ENCODE data around the gene TBC1D9B. TPM values are rescaled to one million over a fixed set of nuclear protein-coding genes. Genes with fewer than 3 reads are reported as not detected.

Gene TBC1D9B
- total RNA-seq, 1 experiment from 2014 or later: 127 TPM

DNA sequence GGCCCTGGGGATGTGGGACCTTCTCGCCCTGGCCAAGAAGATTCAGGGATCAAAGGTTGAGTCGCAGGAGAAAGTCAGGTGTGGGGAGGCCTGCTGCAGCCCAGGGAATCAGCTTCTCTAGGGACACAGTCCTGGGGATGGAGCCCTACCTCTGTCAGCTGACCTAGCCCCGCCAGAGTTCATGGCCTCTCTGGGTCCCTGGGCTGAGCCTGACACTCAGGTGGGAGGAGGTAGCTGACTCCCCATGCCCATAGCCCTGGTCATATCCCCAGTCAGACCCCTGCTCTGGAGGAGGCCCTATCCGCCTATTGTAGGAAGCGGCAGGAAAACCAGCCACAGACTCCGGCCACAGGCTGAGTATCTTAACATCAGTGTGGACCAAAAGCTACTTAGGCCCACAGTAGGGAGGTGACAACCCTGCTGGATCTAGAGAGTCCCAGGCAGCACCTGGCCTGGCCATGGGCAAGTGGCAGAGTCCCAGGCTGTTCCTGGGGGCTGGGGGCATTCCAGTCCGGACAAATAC lies 34.0 kb downstream of the TBC1D9B start:
- no peaks in the 10 kb centered on the region for H3K9me3 ChIP-seq (ENCODE audit: control insufficient read depth in 1 of 2, insufficient read depth in 1 of 2, low read depth in 1 of 2, low read length in 2 of 2)
- CTCF ChIA-PET: no interaction called here
- H3K79me2 ChIP-seq (ENCODE audit: insufficient read depth, low read length): no peaks in the 10 kb centered on the region
- H3K36me3 ChIP-seq (ENCODE audit: control insufficient read depth in 1 of 2, insufficient read depth in 2 of 2, low read length in 2 of 2): peaks cover 30 to 47% of the 10 kb centered on the region in 2 experiments
- H3K4me1 ChIP-seq (ENCODE audit: control insufficient read depth in 1 of 2, insufficient read depth in 2 of 2, low read length in 2 of 2): no peaks in the 10 kb centered on the region
- H3K9ac ChIP-seq (ENCODE audit: low read length): no peak overlapping the region
- no TSS peak for BruUV-seq (replicated peaks)
- RAD21 ChIA-PET (ENCODE audit: low non-redundant PET in 1 of 2, low total read pairs in 2 of 2, uncharacterized antibody in 2 of 2, unreplicated experiment in 2 of 2): no interaction called here
- H3K9me2 ChIP-seq (ENCODE audit: insufficient read depth): no peaks in the 10 kb centered on the region
- no peaks in the 10 kb centered on the region for H4K20me1 ChIP-seq (ENCODE audit: insufficient read depth)
- intact Hi-C loops (cut with micrococcal nuclease): no loop called here
- POLR2A ChIA-PET: no interaction called here
- DNase-seq (ENCODE audit: low read depth, low spot score) (no peak), ATAC-seq (no peak)
- no peak overlapping the region for H2AFZ ChIP-seq (ENCODE audit: low read depth, low read length, poor library complexity, severe bottlenecking)
- no peak overlapping the region for H3K4me2 ChIP-seq (ENCODE audit: low read length)
- TF ChIP-seq, protein P1, sequence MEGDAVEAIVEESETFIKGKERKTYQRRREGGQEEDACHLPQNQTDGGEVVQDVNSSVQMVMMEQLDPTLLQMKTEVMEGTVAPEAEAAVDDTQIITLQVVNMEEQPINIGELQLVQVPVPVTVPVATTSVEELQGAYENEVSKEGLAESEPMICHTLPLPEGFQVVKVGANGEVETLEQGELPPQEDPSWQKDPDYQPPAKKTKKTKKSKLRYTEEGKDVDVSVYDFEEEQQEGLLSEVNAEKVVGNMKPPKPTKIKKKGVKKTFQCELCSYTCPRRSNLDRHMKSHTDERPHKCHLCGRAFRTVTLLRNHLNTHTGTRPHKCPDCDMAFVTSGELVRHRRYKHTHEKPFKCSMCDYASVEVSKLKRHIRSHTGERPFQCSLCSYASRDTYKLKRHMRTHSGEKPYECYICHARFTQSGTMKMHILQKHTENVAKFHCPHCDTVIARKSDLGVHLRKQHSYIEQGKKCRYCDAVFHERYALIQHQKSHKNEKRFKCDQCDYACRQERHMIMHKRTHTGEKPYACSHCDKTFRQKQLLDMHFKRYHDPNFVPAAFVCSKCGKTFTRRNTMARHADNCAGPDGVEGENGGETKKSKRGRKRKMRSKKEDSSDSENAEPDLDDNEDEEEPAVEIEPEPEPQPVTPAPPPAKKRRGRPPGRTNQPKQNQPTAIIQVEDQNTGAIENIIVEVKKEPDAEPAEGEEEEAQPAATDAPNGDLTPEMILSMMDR (IDR thresholded peaks at IDR 0.05 in 2 of 3, conservative IDR thresholded peaks at IDR 0.05 in 1 of 3; ENCODE audit: borderline replicate concordance in 1 of 3, insufficient read depth in 1 of 3, low read depth in 2 of 3, low read length in 2 of 3): no peak
- TF ChIP-seq ELF1 (IDR thresholded peaks at IDR 0.05; ENCODE audit: borderline replicate concordance, low read depth): no peak
- no peak for TF ChIP-seq ZFX (IDR thresholded peaks at IDR 0.05)
- no peak for TF ChIP-seq TCF7L2 (IDR thresholded peaks at IDR 0.05; ENCODE audit: borderline replicate concordance, extremely low read depth, insufficient read depth, insufficient read length)
- TF ChIP-seq, protein P2, sequence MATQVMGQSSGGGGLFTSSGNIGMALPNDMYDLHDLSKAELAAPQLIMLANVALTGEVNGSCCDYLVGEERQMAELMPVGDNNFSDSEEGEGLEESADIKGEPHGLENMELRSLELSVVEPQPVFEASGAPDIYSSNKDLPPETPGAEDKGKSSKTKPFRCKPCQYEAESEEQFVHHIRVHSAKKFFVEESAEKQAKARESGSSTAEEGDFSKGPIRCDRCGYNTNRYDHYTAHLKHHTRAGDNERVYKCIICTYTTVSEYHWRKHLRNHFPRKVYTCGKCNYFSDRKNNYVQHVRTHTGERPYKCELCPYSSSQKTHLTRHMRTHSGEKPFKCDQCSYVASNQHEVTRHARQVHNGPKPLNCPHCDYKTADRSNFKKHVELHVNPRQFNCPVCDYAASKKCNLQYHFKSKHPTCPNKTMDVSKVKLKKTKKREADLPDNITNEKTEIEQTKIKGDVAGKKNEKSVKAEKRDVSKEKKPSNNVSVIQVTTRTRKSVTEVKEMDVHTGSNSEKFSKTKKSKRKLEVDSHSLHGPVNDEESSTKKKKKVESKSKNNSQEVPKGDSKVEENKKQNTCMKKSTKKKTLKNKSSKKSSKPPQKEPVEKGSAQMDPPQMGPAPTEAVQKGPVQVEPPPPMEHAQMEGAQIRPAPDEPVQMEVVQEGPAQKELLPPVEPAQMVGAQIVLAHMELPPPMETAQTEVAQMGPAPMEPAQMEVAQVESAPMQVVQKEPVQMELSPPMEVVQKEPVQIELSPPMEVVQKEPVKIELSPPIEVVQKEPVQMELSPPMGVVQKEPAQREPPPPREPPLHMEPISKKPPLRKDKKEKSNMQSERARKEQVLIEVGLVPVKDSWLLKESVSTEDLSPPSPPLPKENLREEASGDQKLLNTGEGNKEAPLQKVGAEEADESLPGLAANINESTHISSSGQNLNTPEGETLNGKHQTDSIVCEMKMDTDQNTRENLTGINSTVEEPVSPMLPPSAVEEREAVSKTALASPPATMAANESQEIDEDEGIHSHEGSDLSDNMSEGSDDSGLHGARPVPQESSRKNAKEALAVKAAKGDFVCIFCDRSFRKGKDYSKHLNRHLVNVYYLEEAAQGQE (IDR thresholded peaks at IDR 0.05; ENCODE audit: low read depth): no peak
- no peak for TF ChIP-seq SRF (IDR thresholded peaks at IDR 0.05; ENCODE audit: low read depth)
- TF ChIP-seq JUND (IDR thresholded peaks at IDR 0.05): no peak
- TF ChIP-seq ZNF274 (IDR thresholded peaks at IDR 0.05; ENCODE audit: low read depth, low read length): no peak
- TF ChIP-seq SP1 (IDR thresholded peaks at IDR 0.05; ENCODE audit: low read depth): no peak
- no peak for TF ChIP-seq EZH2 (IDR thresholded peaks at IDR 0.05)
- TF ChIP-seq POLR2A (IDR thresholded peaks at IDR 0.05; ENCODE audit: borderline replicate concordance, extremely low read depth, insufficient read depth, insufficient read length): no peak
- TF ChIP-seq EZH2phosphoT487 (IDR thresholded peaks at IDR 0.05; ENCODE audit: borderline replicate concordance): no peak
- no peak for TF ChIP-seq POLR2AphosphoS5 (IDR thresholded peaks at IDR 0.05; ENCODE audit: low read depth, low read length)
- no peak for TF ChIP-seq CBX3 (IDR thresholded peaks at IDR 0.05; ENCODE audit: low read depth)
- TF ChIP-seq YY1 (IDR thresholded peaks at IDR 0.05; ENCODE audit: extremely low read depth, insufficient replicate concordance, low read depth, low read length): no peak
- TF ChIP-seq, protein P3, sequence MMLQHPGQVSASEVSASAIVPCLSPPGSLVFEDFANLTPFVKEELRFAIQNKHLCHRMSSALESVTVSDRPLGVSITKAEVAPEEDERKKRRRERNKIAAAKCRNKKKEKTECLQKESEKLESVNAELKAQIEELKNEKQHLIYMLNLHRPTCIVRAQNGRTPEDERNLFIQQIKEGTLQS (IDR thresholded peaks at IDR 0.05): no peak
- TF ChIP-seq, protein P4, sequence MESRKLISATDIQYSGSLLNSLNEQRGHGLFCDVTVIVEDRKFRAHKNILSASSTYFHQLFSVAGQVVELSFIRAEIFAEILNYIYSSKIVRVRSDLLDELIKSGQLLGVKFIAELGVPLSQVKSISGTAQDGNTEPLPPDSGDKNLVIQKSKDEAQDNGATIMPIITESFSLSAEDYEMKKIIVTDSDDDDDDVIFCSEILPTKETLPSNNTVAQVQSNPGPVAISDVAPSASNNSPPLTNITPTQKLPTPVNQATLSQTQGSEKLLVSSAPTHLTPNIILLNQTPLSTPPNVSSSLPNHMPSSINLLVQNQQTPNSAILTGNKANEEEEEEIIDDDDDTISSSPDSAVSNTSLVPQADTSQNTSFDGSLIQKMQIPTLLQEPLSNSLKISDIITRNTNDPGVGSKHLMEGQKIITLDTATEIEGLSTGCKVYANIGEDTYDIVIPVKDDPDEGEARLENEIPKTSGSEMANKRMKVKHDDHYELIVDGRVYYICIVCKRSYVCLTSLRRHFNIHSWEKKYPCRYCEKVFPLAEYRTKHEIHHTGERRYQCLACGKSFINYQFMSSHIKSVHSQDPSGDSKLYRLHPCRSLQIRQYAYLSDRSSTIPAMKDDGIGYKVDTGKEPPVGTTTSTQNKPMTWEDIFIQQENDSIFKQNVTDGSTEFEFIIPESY (IDR thresholded peaks at IDR 0.05; ENCODE audit: extremely low read depth, insufficient replicate concordance, low read length): no peak
- no peak for TF ChIP-seq RAD21 (IDR thresholded peaks at IDR 0.05; ENCODE audit: low read depth)
- H3K27me3 ChIP-seq (ENCODE audit: insufficient read depth, low read length): no peaks in the 10 kb centered on the region
- H3K4me3 ChIP-seq (replicated peaks in 1 of 2; ENCODE audit: low read depth in 1 of 2, low read length in 2 of 2): no peak overlapping the region
- no peak overlapping the region for H3K27ac ChIP-seq (ENCODE audit: low read depth, low read length)

Measured in HCT116 (cell line).